Liver (tissue), 3 donors: Measurements from ENCODE around the gene SUPT6H.

ENCODE experiments used
- ATF3 ChIP-seq: IDR thresholded peaks from 2 replicates; pipeline ENCODE4 v1.6.1; 2016; ENCODE audit warnings: antibody characterized with exemption
- CTCF ChIP-seq: fragments of 150-350 bp; IDR thresholded peaks from 2 replicates; pipeline ENCODE4 v1.5.1; 2017; ENCODE audit warnings: improper control_type of control experiment, low read depth, low read length; ENCODE audit not compliant: missing input control
- EGR1 ChIP-seq, 2 donors: IDR thresholded peaks; 2 replicates each; pipeline ENCODE4 v1.6.1; 2016 to 2018; ENCODE audit warnings: antibody characterized with exemption in 2 of 2, low read depth in 2 of 2
- GABPA ChIP-seq, 2 donors: IDR thresholded peaks in 1 of 2; conservative IDR thresholded peaks in 1 of 2; 2 replicates each; pipeline ENCODE4 v1.6.1; 2016; ENCODE audit warnings: antibody characterized with exemption in 2 of 2, mild to moderate bottlenecking in 1 of 2, moderate library complexity in 1 of 2
- HNF4G ChIP-seq: IDR thresholded peaks from 2 replicates; pipeline ENCODE4 v1.6.1; 2016; ENCODE audit warnings: antibody characterized with exemption
- JUND ChIP-seq, 2 donors: IDR thresholded peaks; 2 replicates each; pipeline ENCODE4 v1.6.1; 2016; ENCODE audit warnings: antibody characterized with exemption in 2 of 2
- MAX ChIP-seq: IDR thresholded peaks from 2 replicates; pipeline ENCODE4 v1.6.1; 2016; ENCODE audit warnings: antibody characterized with exemption
- NR2F2 ChIP-seq: IDR thresholded peaks from 2 replicates; pipeline ENCODE4 v1.6.1; 2016; ENCODE audit warnings: antibody characterized with exemption
- RAD21 ChIP-seq, 2 donors: IDR thresholded peaks; 2 replicates each; pipeline ENCODE4 v1.6.1; 2016; ENCODE audit warnings: antibody characterized with exemption in 2 of 2, mild to moderate bottlenecking in 2 of 2
- REST ChIP-seq: IDR thresholded peaks from 2 replicates; pipeline ENCODE4 v1.6.1; 2016; ENCODE audit warnings: antibody characterized with exemption, mild to moderate bottlenecking
- RXRA ChIP-seq, 2 donors: IDR thresholded peaks; 2 replicates each; pipeline ENCODE4 v1.6.1; 2017 to 2018; ENCODE audit warnings: antibody characterized with exemption in 2 of 2, mild to moderate bottlenecking in 1 of 2
- TAF1 ChIP-seq: conservative IDR thresholded peaks from 2 replicates; pipeline ENCODE4 v1.6.1; 2016; ENCODE audit warnings: antibody characterized with exemption, mild to moderate bottlenecking
- YY1 ChIP-seq: IDR thresholded peaks from 2 replicates; pipeline ENCODE4 v1.6.1; 2016; ENCODE audit warnings: antibody characterized with exemption, mild to moderate bottlenecking
- donor health status: healthy.
- donor health status: healthy.

- TF ChIP-seq CTCF (no peak), GABPA (IDR thresholded peaks at IDR 0.05 in 1 of 2, conservative IDR thresholded peaks at IDR 0.05 in 1 of 2) (no peak), ATF3 (no peak), NR2F2 (no peak), MAX (no peak), RAD21 (IDR thresholded peaks at IDR 0.05) (no peak), REST (no peak), TAF1 (no peak), EGR1 (IDR thresholded peaks at IDR 0.05; ENCODE audit: low read depth in 2 of 2) (no peak), YY1 (no peak), JUND (IDR thresholded peaks at IDR 0.05) (no peak), RXRA (IDR thresholded peaks at IDR 0.05) (no peak), HNF4G (no peak)
Observed at GRCh38 chr17:28623696-28624095, 38.3 kb upstream of the SUPT6H start.
